AG10803 (cell line): ENCODE results near the gene OVCH2.

Experiments
- DNase-seq: peaks from one replicate; pipeline ENCODE4 v3.0.0; 2010; ENCODE audit warnings: low read depth
- H3K4me3 ChIP-seq: 2 replicates; pipeline ENCODE4 v1.5.1; 2011; ENCODE audit warnings: mild to moderate bottlenecking, low read length, control low read depth
- CTCF ChIP-seq: conservative IDR thresholded peaks from 2 replicates; pipeline ENCODE4 v1.5.1; 2011; ENCODE audit warnings: mild to moderate bottlenecking, low read length, control low read depth, inconsistent platforms

OVCH2 gene

GRCh38 chr11:7691759-7692350 lies 14.4 kb downstream of the OVCH2 start:
- no peak for DNase-seq
- no peak for TF ChIP-seq CTCF

GRCh38 chr11:7690648-7691047 lies 15.6 kb downstream of the OVCH2 start:
- no peak overlapping the region for H3K4me3 ChIP-seq
- no peak for TF ChIP-seq CTCF
- no peak for DNase-seq

More at GRCh38 chr11:7691759-7692350, 14.4 kb downstream of the OVCH2 start:
- H3K4me3 ChIP-seq = no peak overlapping the region

GRCh38 chr11:7689239-7689638 lies 17.0 kb downstream of the OVCH2 start:
- H3K4me3 ChIP-seq = no peak overlapping the region

GRCh38 chr11:7688238-7688826 lies 17.9 kb downstream of the OVCH2 start:
- peak; percentile 41 for DNase-seq
- H3K4me3 ChIP-seq = no peak overlapping the region
- peak; percentile 93 for TF ChIP-seq CTCF

More at GRCh38 chr11:7689239-7689638, 17.0 kb downstream of the OVCH2 start:
- TF ChIP-seq CTCF = no peak
- no peak for DNase-seq

GRCh38 chr11:7687386-7687785 lies 18.9 kb downstream of the OVCH2 start:
- DNase-seq = no peak
- no peak overlapping the region for H3K4me3 ChIP-seq
- TF ChIP-seq CTCF = no peak

- no peak for TF ChIP-seq CTCF
- DNase-seq = no peak
- H3K4me3 ChIP-seq = no peak overlapping the region
Observed at GRCh38 chr11:7686761-7687160, 19.5 kb downstream of the OVCH2 start.

GRCh38 chr11:7683571-7683970 lies 22.7 kb downstream of the OVCH2 start:
- no peak for DNase-seq
- no peak for TF ChIP-seq CTCF
- no peak overlapping the region for H3K4me3 ChIP-seq
